ENCODE measurements around the gene UBE2O. TPM values are rescaled to one million over a fixed set of nuclear protein-coding genes. Genes with fewer than 3 reads are reported as not detected.

UBE2O gene
- total RNA-seq, result 10 to 100 TPM; 16.4 to 46.5 (median 32.4) TPM

DNA sequence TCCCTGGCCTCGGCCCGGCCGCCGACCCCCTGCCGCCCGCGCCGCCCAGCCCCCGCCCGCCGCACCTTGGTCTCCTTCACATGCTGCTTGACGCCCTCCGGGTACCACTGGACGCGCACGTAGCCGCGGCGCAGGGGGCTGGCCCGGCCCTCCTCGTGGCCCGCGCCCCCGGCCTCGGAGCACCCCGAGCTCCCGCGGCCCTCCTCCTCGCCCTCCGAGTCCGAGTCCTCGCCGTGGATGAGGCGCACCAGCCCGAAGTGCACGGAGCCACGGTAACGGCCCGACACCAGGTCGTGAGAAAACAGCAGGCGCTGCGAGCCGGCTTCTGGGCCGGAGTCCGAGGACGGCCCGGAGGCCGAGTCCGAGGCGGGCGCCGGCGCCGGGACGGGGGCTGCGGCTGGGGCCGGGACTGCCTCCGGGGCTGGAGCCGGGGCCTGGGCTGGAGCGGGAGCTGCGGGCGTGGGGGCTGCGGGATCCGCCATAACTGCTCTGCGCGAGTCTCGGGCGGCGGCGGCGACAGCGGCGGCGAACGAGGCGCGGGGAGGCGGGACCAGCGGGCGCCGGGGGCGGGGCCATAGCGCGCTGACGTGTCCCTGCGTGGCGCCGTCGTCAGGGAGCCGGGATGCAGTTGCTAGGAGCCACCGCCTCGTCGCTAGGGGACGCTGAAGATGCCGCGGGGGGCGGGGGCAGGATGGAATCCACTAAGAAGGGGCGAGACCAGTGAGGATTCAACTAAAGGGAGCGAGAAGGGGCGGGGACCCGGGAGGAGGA, at the start of gene UBE2O:
Gene UBE2O (minus strand): TSS at position 493 of the 771 bp plus-strand sequence. CDS start 11 bp downstream, at position 482.
- ATAC-seq (peak; percentile 88 to 90), DNase-seq (peak; percentile 66 to 77)
- TF ChIP-seq CTCF (IDR thresholded peaks at IDR 0.05 in 4 of 5, conservative IDR thresholded peaks at IDR 0.05 in 1 of 5), result peak in 4 of 5 experiments; percentile 22 to 53 (median 37)
- peak; percentile 91 for TF ChIP-seq POLR2A (IDR thresholded peaks at IDR 0.05)
- Histone ChIP-seq H3K27me3 (no peaks in the 10 kb centered on the region), H3K36me3 (no peaks in the 10 kb centered on the region), H3K9me3 (no peaks in the 10 kb centered on the region), H3K4me1 (peaks cover 25% of the 10 kb centered on the region in 2 donors), H3K27ac (peak within 1 kb of the TSS; percentile 78 to 98 (median 88)), H3K4me3 (peak within 1 kb of the TSS; percentile 74 to 96 (median 81))
- intact Hi-C loops (cut with DNase I; ENCODE audit: low total_unique reads) (loop anchor here (2.0 to 5.0 kb wide), 2 partner anchors 36 to 46 kb away; no protein-coding TSS in a partner anchor), in situ Hi-C loops (cut with MboI; ENCODE audit: low sequenced_read_pairs in 4 of 4) (no loop called here)

- in situ Hi-C loops (cut with MboI; ENCODE audit: low sequenced_read_pairs in 4 of 4), result no loop called here
Measured at GRCh38 chr17:76501827-76502307, 48.9 kb upstream of the UBE2O start.

DNA sequence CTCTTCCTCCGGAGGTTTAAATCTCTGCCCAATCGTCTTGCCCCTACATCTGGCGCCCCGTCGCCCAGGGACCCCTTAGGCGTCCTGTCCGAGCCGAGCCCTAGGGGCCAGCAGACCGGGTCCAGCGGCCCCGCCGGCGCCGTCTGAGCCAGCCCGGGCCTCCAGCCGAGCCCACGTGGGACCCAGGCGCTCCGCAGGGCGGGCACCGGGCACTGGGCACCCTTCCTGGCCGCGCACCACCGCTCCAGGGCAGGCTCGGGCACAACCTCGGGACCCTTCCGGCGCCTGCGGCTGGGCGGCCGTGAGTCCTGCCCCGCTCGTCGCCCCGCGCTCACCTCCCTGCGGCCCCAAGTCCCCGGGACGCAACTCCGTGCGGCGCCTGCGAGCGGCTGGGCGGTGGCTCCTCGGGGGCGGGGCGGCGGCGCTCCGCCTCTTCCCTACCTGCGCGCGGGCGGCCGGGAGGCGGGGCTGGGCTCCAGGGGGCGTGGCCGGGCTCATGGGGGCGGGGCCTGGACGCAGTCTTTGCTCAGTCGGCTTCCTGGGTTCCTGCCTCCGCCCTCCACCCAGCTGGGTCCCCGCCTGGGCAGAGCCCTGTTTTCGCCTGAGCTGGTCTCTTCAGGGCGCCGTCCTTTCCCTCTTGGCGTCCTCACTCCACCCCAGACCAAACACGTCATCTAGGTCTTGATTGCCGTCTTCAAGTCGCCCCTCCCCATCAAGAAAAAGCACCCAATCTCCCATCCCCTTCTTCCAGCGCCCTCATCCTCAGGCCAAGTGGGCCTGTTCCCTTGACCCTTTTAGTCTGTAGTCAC, 48.3 kb upstream of the UBE2O start, which contains the start of gene RHBDF2:
Gene RHBDF2 (minus strand): TSS at position 406 of the 809 bp plus-strand sequence. CDS start 19,899 bp downstream, outside the sequence.
- Histone ChIP-seq H3K9me3 (no peaks in the 10 kb centered on the region), H3K4me1 (peaks cover 46 to 47% of the 10 kb centered on the region in 2 donors), H3K27me3 (no peaks in the 10 kb centered on the region), H3K36me3 (no peaks in the 10 kb centered on the region), H3K27ac (peak within 1 kb of the TSS; percentile 90 to 94 (median 92)), H3K4me3 (peak within 1 kb of the TSS; percentile 49 to 74 (median 66))
- TF ChIP-seq POLR2A (IDR thresholded peaks at IDR 0.05) (peak; percentile 93 to 94), CTCF (IDR thresholded peaks at IDR 0.05 in 4 of 5, conservative IDR thresholded peaks at IDR 0.05 in 1 of 5) (no peak)
- in situ Hi-C loops (cut with MboI; ENCODE audit: low sequenced_read_pairs in 4 of 4), result no loop called here
- intact Hi-C loops (cut with DNase I; ENCODE audit: low total_unique reads), result no loop called here
- DNase-seq (peak; percentile 80 to 87), ATAC-seq (peak; percentile 75 to 78)

More at GRCh38 chr17:76501827-76502307, 48.9 kb upstream of the UBE2O start:
- Histone ChIP-seq H3K27me3 (no peaks in the 10 kb centered on the region), H3K27ac (peak overlapping the region; percentile 90 to 94 (median 92)), H3K4me3 (peak overlapping the region; percentile 39 to 74 (median 60)), H3K4me1 (peaks cover 44 to 46% of the 10 kb centered on the region in 2 donors), H3K36me3 (no peaks in the 10 kb centered on the region), H3K9me3 (no peaks in the 10 kb centered on the region)
- intact Hi-C loops (cut with DNase I; ENCODE audit: low total_unique reads), result no loop called here
- ATAC-seq (no peak), DNase-seq (no peak)
- TF ChIP-seq CTCF (IDR thresholded peaks at IDR 0.05 in 4 of 5, conservative IDR thresholded peaks at IDR 0.05 in 1 of 5) (no peak), POLR2A (IDR thresholded peaks at IDR 0.05) (no peak)

GRCh38 chr17:76500747-76501017, 47.7 kb upstream of the UBE2O start:
- H3K4me1 ChIP-seq, result peaks cover 46 to 48% of the 10 kb centered on the region in 2 donors
- intact Hi-C loops (cut with DNase I; ENCODE audit: low total_unique reads) (no loop called here), in situ Hi-C loops (cut with MboI; ENCODE audit: low sequenced_read_pairs in 4 of 4) (no loop called here)
- TF ChIP-seq POLR2A (IDR thresholded peaks at IDR 0.05) (no peak), CTCF (IDR thresholded peaks at IDR 0.05 in 4 of 5, conservative IDR thresholded peaks at IDR 0.05 in 1 of 5) (no peak)
- peak overlapping the region; percentile 90 to 94 (median 92) for H3K27ac ChIP-seq
- no peak for DNase-seq
- H3K9me3 ChIP-seq, result no peaks in the 10 kb centered on the region
- no peaks in the 10 kb centered on the region for H3K36me3 ChIP-seq
- peak overlapping the region; percentile 49 to 74 (median 66) for H3K4me3 ChIP-seq
- ATAC-seq, result peak; percentile 5 to 9
- no peaks in the 10 kb centered on the region for H3K27me3 ChIP-seq

All from gastrocnemius medialis (tissue), 4 donors.